HG02840 (cell line): ENCODE data around the gene ADAMTS18.
A peak's percentile ranks its signal among the peaks of the same experiment; 100 is the strongest.
"Not testable (repeated sequence)": the region's sequence is repeated elsewhere in the genome, so short reads cannot be mapped to it uniquely, and the experiment has no call there.

Experiments used
- ATAC-seq: cut with Tn5 transposase; IDR thresholded peaks from one replicate; pipeline ENCODE4 v1.9.1; 2021; ENCODE audit warnings: mild to moderate bottlenecking, moderate library complexity, moderate number of reproducible peaks; ENCODE audit not compliant: unreplicated experiment, low FRiP score

The ADAMTS18 gene

GRCh38 chr16:77290451-77291115 lies 144.3 kb downstream of the ADAMTS18 start:
- ATAC-seq = no peak

GRCh38 chr16:77289331-77289809 lies 145.5 kb downstream of the ADAMTS18 start:
- ATAC-seq = no peak

DNA sequence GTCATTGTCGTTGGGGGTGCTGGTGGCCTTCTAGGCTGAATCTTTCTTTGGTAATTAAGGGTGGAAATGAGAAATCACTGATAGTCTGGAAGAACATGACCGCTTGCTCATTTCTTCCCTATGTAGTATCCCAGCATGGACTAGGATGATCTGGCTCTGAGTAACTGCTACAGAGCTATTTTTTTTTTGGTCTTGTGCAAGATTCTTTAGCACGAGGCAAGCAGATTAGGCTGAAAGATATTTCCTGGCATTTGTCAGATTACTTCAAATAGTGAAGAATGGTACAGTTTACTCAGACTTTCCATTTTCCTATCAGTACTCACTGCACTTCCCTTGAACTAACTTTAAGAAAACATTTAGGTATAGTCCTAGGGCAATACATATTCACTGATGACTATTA lies 146.6 kb downstream of the ADAMTS18 start:
- ATAC-seq = no peak

DNA sequence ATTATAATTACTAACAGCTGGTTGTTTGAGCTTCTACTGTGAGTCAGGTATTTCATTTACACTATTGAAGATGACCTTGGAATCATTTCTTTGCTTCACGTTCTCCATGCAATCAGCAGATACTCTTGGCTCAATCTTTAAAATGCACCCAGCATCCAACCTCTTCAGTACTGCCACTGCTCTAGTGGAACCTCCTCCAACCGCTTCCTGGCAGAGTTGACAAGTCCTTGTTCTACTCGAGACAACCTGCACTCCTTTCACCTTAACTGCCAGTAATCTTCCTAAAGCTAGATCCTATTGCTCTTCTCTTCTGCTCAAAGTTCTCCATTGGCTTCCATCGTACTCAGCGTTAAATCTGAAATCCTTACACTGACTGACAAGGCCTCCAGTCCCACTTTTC lies 149.2 kb downstream of the ADAMTS18 start:
- ATAC-seq = no peak

DNA sequence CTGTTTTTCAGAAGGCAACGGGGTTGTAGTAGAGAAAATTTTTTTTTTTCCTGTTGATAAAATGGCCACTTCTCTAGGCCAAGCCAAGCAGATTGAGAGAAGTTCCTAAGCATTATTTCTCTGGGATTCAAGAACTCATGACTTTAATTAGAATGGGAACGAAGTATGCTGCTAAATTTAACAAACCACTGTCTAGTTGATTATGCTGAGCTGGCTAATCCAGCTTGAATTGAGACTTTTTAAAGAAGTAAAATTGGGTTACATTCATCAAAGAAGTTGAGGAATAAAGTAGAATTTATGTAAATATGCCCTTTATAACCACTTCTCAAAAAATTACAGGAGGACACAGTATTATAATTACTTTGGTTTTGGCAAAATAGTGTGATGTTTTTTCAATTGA lies 152.5 kb downstream of the ADAMTS18 start:
- no peak for ATAC-seq

DNA sequence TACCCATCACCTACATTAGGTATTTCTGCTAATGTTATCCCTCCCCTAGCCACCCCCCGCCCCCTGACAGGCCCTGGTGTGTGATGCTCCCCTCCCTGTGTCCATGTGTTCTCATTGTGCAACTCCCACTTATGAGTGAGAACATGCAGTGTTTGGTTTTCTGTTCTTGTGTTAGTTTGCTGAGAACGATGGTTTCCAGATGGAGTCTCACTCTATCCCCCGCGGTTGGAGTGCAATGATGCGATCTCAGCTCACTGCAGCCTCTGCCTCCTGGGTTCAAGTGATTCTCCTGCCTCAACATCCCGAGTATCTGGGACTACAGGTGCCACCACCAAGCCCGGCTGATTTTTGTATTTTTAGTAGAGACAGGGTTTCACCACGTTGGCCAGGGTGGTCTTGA lies 155.5 kb downstream of the ADAMTS18 start:
- ATAC-seq = not testable (repeated sequence)

- ATAC-seq = no peak
Measured at GRCh38 chr16:77277571-77277970, 157.3 kb downstream of the ADAMTS18 start.

DNA sequence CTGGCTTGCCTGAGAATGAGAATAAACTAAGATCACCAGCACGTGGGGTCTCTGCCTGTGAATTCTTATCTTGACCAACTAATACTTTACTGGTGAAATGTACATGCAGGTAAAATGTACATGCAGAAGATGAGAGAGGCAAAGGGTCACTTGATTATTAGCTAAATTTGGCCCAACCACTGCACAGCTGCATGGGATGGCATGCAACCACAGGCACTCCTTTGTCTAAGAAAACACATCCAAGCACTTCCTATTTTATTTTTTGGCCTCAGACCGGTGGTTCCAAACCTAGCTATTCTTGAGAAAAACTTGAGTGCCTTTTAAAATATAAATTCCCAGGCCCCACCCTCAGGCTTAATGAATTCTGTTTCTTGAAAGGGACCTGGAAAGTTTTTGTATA lies 157.7 kb downstream of the ADAMTS18 start:
- no peak for ATAC-seq

DNA sequence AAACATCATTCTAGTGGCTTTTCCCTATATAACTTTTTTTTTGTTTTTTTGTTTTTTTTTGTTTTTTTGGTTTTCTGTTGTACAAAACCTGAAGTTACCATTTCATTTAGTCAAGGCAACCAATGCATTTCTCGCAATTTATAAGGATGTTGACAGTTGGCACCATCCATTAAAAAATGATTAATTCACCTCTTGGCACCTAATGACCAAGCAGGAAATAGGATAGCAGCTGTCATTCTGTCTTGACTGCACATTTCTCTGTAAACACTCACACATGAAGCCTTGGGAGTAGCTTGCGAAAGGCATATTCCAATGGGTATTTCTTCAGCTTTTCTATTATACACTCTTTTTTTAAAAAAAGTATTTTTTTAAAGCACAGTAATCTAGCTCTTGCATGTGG lies 158.2 kb downstream of the ADAMTS18 start:
- ATAC-seq = no peak

- not testable (repeated sequence) for ATAC-seq
Measured at GRCh38 chr16:77275303-77275702, 159.5 kb downstream of the ADAMTS18 start.

DNA sequence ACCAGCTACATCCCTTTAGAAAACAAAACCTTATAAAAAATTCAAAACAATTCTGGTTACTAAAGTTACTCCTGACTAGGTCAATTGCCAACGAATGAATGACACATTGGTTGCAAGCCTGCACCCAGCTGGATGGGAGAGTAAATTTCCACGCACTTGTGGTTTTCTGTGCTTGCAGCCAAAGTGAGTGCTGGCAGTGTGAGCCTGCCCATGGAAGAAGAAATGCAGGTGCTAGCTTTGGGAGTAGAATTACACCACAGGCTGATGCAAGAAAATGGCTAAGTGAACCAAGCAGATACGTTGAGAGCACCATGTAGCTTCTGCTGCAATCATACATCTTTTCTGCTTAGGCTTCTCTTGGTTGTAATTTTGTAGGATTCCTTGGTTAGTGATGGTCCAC lies 161.0 kb downstream of the ADAMTS18 start:
- ATAC-seq = no peak

GRCh38 chr16:77271532-77272426 lies 163.1 kb downstream of the ADAMTS18 start:
- no peak for ATAC-seq

- ATAC-seq = not testable (repeated sequence)
Measured at GRCh38 chr16:77266185-77266584, 168.6 kb downstream of the ADAMTS18 start.

DNA sequence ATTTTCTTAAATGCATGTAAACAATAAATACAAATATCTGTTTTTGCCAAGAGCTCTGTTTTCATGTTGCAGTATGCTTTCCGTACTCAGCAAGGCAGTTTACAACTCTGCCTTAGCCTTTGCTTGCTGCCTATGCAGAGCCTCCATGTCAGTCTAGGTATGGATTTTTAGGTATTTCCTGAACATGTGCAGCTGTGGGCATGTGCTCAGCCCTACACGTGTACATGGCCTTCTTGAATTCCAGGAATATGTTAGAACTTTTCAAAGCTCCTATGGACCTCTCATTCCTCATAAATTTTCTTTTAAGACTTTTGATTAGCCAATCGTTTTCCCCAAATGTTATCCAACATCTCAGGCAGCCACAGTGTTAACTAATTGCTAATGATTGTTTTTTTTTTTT lies 171.9 kb downstream of the ADAMTS18 start:
- ATAC-seq = no peak

- ATAC-seq = no peak
Measured at GRCh38 chr16:77250400-77250799, 184.4 kb downstream of the ADAMTS18 start.

- no peak for ATAC-seq
Measured at GRCh38 chr16:77246150-77246549, 188.7 kb downstream of the ADAMTS18 start.

DNA sequence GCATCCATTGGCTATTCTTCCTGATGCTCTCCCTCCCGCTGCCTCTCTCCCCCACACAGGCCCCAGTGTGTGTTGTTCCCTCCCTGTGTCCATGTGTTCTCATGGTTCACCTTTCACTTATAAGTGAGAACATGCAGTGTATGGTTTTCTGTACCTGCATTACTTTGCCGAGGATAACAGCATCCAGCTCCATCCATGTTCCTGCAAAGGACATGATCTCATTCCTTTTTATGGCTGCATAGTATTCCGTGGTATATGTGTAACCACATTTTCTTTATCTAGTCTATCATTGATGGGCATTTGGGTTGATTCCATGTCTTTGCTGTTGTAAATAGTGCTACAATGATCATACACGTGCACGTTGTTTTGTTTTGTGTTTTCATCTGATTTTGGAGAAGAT lies 192.4 kb downstream of the ADAMTS18 start:
- not testable (repeated sequence) for ATAC-seq

GRCh38 chr16:77238593-77238992 lies 196.2 kb downstream of the ADAMTS18 start:
- ATAC-seq = no peak

DNA sequence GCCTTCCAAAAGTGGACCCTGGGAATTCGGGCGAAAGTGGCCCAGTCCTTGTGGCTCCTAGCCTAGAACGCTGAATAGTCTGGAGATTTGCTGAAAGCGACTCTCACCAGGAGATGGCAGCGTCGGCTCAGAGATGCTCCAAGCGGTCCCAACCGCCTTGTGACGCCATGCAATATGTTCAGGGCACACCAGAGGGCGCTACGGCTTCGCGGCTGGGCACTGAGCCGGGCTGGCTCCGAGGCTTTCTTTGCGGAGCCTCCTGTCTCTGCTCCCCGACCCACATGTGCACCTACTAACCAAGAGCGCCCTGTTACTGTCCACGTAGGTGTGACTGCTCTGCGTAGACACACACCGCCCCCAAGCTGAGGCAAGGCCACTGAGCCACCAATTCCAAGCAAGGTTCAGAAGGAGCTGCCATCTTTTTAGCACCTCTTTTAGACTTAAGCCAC lies 198.7 kb downstream of the ADAMTS18 start:
- peak; percentile 99 for ATAC-seq

GRCh38 chr16:77234611-77235010 lies 200.2 kb downstream of the ADAMTS18 start:
- no peak for ATAC-seq

DNA sequence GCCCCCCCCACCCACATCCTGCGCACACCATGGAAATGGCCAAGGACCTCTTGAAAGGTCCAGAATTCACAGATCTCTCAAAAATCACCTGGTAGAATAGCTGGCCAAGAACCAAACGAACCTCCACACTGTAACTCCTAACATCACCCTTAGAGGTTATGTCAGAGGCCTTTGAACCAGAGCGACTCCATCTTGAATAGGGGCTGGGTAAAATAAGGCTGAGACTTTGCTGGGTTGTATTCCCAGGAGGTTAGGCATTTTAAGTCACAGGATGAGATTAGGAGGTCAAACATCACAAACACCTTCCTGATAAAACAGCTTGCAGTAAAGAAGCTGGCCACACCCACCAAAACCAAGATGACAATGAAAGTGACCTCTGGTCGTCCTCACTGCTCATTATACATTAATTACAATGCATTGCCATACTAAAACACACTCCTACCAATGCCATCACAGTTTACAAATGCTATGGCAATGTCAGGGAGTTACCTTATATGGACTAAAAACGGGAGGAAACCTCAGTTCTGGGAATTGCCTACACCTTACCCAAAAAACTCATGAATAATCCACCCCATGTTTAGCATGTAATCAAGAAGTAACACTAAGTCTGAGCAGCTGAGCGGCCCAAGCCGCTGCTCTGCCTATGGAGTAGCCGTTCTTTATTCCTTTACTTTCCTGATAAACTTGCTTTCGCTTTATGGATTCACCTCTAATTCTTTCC lies 200.9 kb downstream of the ADAMTS18 start:
- ATAC-seq = no peak
